ENCODE results near the gene GBA2.

The GBA2 gene

GRCh38 chr9:35689542-35690293 is 59.3 kb downstream of the GBA2 start, which contains the start of gene TPM2:
TSS of gene TPM2 (minus strand) at chr9:35689925. CDS start at chr9:35689817, 108 bp downstream.
- DNase-seq, result no peak

- DNase-seq, result no peak
These were observed 60.2 kb downstream of the GBA2 start for GRCh38 chr9:35688558-35689541.

GRCh38 chr9:35687972-35688557 is 61.0 kb downstream of the GBA2 start:
- no peak for DNase-seq

- DNase-seq, result no peak
These were observed 61.7 kb downstream of the GBA2 start for GRCh38 chr9:35687306-35687705.

Measured in stimulated activated CD8-positive, alpha-beta memory T cell treated with anti-CD3 and anti-CD28 coated beads, Interleukin-4, amount 100 ng/mL, for 48 hours (primary cell).